Measurements from ENCODE around the gene PLAAT2.

PLAAT2 gene

GRCh38 chr11:63512816-63513215 lies 50.4 kb downstream of the PLAAT2 start:
- DNase-seq, result no peak

GRCh38 chr11:63511048-63511748 lies 52.0 kb downstream of the PLAAT2 start:
- no peak for DNase-seq

- DNase-seq, result no peak
Observed at GRCh38 chr11:63510360-63511047, 52.7 kb downstream of the PLAAT2 start.

GRCh38 chr11:63508745-63509144 lies 54.4 kb downstream of the PLAAT2 start:
- DNase-seq, result no peak

- DNase-seq, result no peak
Observed at GRCh38 chr11:63508009-63508408, 55.2 kb downstream of the PLAAT2 start.

- DNase-seq, result no peak
Observed at GRCh38 chr11:63507511-63507910, 55.7 kb downstream of the PLAAT2 start.

GRCh38 chr11:63506876-63507275 lies 56.3 kb downstream of the PLAAT2 start:
- DNase-seq, result no peak

- DNase-seq, result no peak
Observed at GRCh38 chr11:63505857-63506528, 57.2 kb downstream of the PLAAT2 start, which contains the start of gene LGALS12. Gene LGALS12, plus strand, starts transcription at chr11:63506084. Its CDS starts 375 bp downstream, at chr11:63506459.

GRCh38 chr11:63504933-63505586 lies 58.1 kb downstream of the PLAAT2 start:
- no peak for DNase-seq

GRCh38 chr11:63504054-63504453 lies 59.1 kb downstream of the PLAAT2 start:
- no peak for DNase-seq

- DNase-seq, result no peak
Observed at GRCh38 chr11:63503492-63503891, 59.7 kb downstream of the PLAAT2 start.

Measured in NCI-H510A (cell line).